GM19238 (cell line): ENCODE data around the gene CEP295NL.
"Not testable (repeated sequence)": the region's sequence is repeated elsewhere in the genome, so short reads cannot be mapped to it uniquely, and the experiment has no call there.

ENCODE experiments used
- DNase-seq: peaks from one replicate; pipeline ENCODE4 v3.0.0; 2011; ENCODE audit warnings: low spot score; ENCODE audit not compliant: insufficient read length

The CEP295NL gene

GRCh38 chr17:78867046-78867445 is 36.0 kb downstream of the CEP295NL start:
- DNase-seq = not testable (repeated sequence)

DNA sequence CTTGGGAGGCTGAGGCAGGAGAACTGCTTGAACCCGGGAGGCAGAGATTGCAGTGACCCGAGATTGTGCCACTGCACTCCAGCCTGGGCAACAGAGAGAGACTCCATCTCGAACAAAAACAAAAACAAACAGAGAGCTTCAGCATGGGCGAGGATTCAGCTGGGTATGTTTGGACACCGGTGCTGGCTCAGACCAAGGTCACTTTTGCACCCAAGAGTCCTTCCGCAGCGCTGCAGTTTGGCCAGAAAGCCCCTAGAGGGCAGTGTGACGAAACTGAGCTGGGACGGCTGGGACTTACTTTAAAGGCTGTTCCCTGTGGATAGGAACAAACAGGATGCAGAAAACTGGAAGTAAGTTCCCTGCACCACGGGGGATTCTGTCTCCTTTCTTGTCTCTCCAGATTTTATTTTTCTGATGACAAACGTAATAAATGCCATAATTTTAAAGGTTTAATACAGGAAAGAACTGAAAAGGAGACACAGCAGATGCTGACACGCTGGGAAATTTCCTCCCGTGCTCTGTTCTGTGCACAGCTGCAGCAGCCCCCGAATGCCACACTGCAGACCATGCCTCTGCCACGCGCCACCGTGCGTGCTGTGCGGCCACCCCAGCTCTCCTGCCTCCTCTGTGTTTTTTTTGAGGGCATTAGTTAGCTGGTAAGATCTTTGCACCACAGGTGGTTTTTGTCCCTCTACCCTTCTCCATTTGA is 37.2 kb downstream of the CEP295NL start:
- no peak for DNase-seq

DNA sequence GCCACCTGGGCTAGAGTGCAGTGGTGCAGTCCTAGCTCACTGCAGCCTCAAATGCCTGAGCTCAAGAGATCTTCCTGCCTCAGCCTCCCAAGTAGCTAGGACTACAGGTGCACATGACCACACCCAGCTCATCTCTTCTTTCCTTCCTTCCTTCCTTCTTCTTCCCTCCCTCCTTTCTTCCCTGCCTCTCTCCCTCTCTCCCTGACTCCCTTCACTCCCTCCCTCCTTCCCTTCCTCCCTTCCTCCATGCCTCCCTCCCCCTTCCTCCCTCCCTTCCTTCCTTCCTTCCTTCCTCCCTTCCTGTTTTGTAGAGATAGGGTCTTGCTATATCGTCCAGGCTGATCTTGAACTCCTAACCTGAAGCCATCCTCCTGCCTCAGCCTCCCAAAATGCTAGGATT is 38.9 kb downstream of the CEP295NL start:
- no peak for DNase-seq

DNA sequence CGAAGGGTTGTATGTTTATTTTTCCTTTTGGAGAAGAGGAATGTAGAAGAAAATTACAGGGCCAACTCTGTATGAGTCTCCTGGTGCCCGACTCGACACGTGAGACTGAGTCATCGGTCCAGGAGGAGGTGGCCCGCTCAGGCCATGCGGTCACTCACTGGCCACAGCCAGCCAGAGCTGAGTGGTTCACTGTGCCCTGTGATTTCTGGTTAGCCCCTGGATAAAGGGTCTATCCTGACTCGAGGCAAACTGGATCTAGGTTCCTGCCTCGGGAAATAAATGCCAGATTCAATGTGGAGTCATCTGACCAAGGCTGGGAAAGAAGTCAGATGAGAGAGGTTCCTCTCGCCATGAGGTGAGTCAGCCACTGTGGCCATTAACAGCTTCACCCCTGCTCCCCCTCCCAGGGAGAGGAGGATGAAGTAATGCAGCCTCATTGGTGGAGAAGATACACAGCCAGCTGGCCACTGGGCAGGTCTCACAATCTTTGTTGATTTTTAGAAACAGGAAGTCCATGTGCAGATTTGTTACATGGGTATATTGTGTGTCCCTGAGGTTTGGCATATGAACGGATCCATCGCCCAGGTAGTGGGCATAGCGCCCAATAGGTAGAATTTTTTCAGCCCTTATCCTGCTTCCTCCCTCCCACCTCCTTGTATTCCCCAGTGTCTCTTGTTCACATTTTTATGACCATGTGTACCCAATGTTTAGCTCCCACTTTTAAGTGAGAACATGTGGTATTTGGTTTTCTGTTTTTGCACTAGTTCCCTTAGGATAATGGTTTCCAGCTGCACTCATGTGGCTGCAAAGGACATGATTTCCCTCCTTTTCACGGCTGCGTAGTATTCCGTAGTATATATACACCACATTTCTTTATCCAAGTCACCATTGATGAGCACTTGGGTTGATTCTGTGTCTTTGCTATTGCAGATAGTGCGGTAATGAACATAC is 40.7 kb downstream of the CEP295NL start:
- DNase-seq = no peak

GRCh38 chr17:78861229-78861628 is 41.8 kb downstream of the CEP295NL start:
- DNase-seq = no peak

DNA sequence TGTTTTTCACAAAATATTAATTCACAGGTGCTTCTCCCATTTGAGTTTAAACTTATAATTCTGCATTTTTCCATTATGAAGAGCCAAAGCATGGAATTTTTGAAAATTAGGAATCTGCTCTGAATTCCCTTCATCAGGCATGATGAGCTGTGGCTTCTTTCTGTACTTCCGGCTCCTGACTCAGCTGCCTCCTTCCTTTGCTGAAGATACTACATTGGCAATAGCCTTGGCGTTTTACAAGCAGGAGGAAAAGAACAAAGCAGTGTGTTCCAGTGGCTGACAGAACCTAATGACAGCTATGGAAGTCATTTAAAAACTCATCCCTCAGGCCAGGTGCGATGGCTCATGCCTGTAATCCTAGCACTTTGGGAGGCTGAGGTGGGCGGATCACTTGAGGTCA is 44.0 kb downstream of the CEP295NL start:
- DNase-seq = no peak

GRCh38 chr17:78857266-78857665 is 45.7 kb downstream of the CEP295NL start:
- no peak for DNase-seq

DNA sequence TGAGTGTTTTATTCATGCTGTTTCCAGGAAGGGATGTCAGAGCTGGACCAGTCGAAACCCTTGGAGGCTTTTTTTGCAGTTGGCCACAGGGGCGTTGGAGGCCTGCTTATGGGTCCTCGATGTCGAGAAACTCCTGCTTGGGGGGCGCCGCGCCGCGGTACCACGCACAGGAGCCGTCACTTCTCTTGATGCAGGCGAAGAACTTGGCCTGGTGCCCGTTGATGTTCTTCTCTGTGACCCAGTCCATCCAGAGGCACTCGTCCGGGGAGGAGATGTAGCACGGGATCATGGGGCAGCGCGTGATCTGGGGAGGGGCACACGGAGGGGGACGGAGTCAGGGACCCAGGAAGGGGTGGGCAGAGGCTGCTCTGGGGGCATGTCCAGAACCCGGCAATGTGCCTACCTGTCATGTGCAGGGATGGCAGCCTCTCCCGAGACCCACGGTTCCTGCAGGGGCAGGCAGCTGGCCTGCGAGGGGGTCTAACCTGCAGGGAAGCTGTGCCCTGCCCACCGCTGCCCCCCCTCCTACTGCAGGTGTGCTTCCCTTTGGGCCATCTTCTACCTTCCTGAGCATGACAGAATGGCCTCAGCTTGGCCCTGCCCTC is 47.3 kb downstream of the CEP295NL start:
- no peak for DNase-seq

DNA sequence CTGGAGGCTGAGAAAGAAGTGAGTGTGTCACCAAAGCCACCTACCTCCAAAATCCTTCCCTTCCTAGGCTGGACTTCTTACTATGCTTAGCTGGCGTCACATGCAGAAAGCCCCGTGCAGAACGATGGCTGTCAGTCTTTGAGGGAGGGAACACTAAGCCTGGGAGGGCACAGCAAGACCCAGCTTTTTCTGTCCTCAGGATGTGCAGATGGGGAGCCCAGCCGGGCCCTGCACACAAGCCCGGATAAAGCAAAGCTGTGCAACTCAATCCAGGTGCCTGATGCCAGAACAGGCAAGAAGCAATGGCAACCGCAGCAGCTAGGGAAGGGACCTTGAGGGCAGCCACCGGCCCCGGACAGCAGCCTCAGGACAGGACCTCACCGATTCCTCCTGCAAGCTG is 48.5 kb downstream of the CEP295NL start:
- DNase-seq = no peak

- DNase-seq = no peak
Observed at GRCh38 chr17:78853926-78854394, 49.0 kb downstream of the CEP295NL start.

GRCh38 chr17:78852709-78853121 is 50.3 kb downstream of the CEP295NL start:
- DNase-seq = no peak

DNA sequence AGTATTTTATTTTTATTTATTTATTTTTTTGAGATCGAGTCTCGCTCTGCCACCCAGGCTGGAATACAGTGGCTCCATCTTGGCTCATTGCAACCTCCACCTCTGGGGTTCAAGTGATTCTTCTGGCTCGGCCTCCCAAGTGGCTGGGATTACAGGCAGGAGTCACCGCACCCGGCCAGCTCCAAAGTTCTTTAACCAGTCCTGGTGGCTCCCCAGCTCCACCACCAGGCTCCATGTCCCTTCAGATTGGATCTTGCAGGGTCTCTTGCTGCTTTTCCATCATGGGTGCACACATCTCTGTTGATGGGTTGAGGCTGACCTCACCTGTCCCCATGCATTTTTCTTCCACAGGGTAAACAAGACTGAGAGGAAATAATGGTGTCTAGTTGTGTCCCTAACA is 54.0 kb downstream of the CEP295NL start:
- no peak for DNase-seq

- no peak for DNase-seq
Observed at GRCh38 chr17:78847052-78847451, 55.9 kb downstream of the CEP295NL start.

DNA sequence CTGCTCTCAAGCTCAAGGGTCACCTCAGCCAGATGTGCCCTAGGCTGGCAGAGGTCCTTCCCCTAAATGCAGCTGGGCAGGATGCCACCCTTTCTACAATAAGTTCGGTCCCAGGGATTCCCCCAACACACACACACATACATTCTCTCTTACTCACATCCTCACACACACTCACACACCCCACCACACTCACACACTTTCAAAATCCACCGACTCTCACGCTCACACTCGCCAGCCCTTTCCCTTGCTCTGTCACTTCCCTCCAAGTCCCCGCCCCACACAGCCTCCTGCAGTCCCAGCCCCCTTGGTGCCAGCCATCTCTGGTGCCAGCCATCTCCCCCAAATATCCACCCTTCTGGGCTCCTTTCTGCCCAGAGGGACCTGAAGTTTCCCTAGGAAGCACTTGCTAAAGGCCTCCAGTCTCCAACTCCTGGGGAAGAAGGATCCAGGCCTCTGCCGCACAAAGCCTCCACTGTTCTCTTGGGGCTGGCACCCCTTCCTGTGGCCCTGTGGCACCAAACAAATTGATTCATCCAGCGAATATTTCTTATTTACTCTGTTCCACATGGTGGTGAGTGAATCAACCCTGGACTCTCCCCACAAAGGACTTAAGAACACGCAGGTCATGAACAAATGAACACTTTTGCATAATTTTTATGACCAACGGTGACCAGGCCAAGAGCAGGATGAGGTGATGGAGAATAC is 58.5 kb downstream of the CEP295NL start:
- DNase-seq = no peak

- DNase-seq = peak; percentile 54
Observed at GRCh38 chr17:78842881-78843565, 60.0 kb downstream of the CEP295NL start.

DNA sequence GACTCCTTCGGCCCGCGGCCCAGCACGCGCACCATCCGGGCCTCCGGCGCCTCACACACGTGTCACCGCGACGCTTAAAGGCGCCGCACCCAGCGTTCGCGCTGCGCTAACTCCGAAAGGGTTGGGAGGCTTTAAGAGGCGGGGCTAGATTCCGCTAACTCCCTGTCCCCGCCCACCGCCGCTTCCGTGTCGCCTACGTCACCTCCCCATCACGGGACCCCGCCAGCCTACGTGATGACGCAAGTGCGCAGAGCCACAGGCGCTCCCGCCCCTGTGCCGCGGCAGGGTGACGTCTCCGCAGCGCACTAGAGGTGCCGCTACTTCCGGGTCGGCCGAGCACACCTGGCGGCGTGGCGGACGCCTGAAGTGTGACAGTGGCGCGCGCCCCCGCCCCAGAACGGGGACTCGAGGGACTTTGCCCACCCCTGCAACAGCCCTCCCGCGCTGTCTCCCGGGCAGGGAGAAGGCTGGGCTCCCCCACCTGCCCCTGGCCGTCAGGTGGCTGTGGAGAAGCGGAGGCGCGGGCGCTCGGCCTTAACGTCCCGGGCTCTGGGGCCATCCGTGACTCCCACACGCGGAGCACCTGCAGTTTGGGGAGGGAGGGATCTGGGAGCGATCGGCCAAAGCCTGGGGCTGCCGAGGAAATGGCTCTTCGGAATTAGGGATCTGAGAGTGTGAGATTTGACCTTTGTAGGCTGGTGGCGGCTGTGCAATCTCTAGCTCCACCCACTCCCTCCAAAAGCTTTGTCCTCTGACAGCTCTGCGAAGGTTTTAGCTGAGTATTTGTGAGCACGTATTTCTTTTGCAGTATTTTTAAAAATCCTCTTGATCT is 62.0 kb downstream of the CEP295NL start, which contains the start of gene USP36:
Gene USP36, minus strand, starts transcription at position 35 of the 832 bp plus-strand sequence. CDS start 4,451 bp downstream, outside the sequence.
- peak; percentile 97 for DNase-seq
